GM10266 (cell line): ENCODE data around the gene SLC49A3.
"Not testable (repeated sequence)": the region's sequence is repeated elsewhere in the genome, so short reads cannot be mapped to it uniquely, and the experiment has no call there.

Experiments used
- DNase-seq: peaks from one replicate; pipeline ENCODE4 v3.0.0; 2012; ENCODE audit errors: extremely low spot score
- CTCF ChIP-seq: IDR thresholded peaks from 2 replicates; pipeline ENCODE4 v1.5.1; 2012; ENCODE audit warnings: mild to moderate bottlenecking, low read depth; ENCODE audit not compliant: control insufficient read depth, insufficient read depth; ENCODE audit errors: missing control alignments

SLC49A3 gene

GRCh38 chr4:673349-674091 is 15.4 kb downstream of the SLC49A3 start:
- no peak for DNase-seq

GRCh38 chr4:671769-672168 is 17.2 kb downstream of the SLC49A3 start:
- DNase-seq = no peak
- TF ChIP-seq CTCF = no peak

More at GRCh38 chr4:673349-674091, 15.4 kb downstream of the SLC49A3 start:
- TF ChIP-seq CTCF = no peak

GRCh38 chr4:669806-670559 is 19.0 kb downstream of the SLC49A3 start:
- not testable (repeated sequence) for DNase-seq

- not testable (repeated sequence) for DNase-seq
Observed at GRCh38 chr4:668219-668618, 20.7 kb downstream of the SLC49A3 start.

- DNase-seq = no peak
- no peak for TF ChIP-seq CTCF
Observed at GRCh38 chr4:667545-667925, 21.4 kb downstream of the SLC49A3 start.

GRCh38 chr4:666822-667544 is 22.0 kb downstream of the SLC49A3 start:
- no peak for DNase-seq
- no peak for TF ChIP-seq CTCF

- no peak for DNase-seq
- no peak for TF ChIP-seq CTCF
Observed at GRCh38 chr4:666436-666810, 22.5 kb downstream of the SLC49A3 start.
